ENCODE results near the gene LYPD5. TPM values are rescaled to one million over a fixed set of nuclear protein-coding genes. Genes with fewer than 3 reads are reported as not detected.

LYPD5 gene
- total RNA-seq, 1 donor from 2014 or later: not detected

- ATAC-seq (peak; percentile 93), DNase-seq (ENCODE audit: low spot score) (peak; percentile 99)
These were observed 47.6 kb downstream of the LYPD5 start, which contains the start of gene SMG9 for GRCh38 chr19:43754503-43755255. TSS of gene SMG9 (minus strand) at chr19:43754962. CDS start at chr19:43750741, 4,221 bp downstream.

GRCh38 chr19:43754253-43754502 is 48.1 kb downstream of the LYPD5 start:
- no peak for DNase-seq (ENCODE audit: low spot score)
- no peak for ATAC-seq

GRCh38 chr19:43752287-43752875 is 49.9 kb downstream of the LYPD5 start:
- no peak for ATAC-seq

GRCh38 chr19:43751466-43752220 is 50.6 kb downstream of the LYPD5 start:
- no peak for ATAC-seq

More at GRCh38 chr19:43752287-43752875, 49.9 kb downstream of the LYPD5 start:
- no peak for DNase-seq (ENCODE audit: low spot score)

GRCh38 chr19:43749898-43750297 is 52.3 kb downstream of the LYPD5 start:
- ATAC-seq (no peak), DNase-seq (ENCODE audit: low spot score) (no peak)

More at GRCh38 chr19:43751466-43752220, 50.6 kb downstream of the LYPD5 start:
- no peak for DNase-seq (ENCODE audit: low spot score)

- no peak for ATAC-seq
- DNase-seq (ENCODE audit: low spot score): no peak
These were observed 53.1 kb downstream of the LYPD5 start for GRCh38 chr19:43749152-43749551.

GRCh38 chr19:43748685-43749084 is 53.6 kb downstream of the LYPD5 start:
- no peak for ATAC-seq
- no peak for DNase-seq (ENCODE audit: low spot score)

GRCh38 chr19:43748205-43748594 is 54.0 kb downstream of the LYPD5 start:
- ATAC-seq (no peak), DNase-seq (ENCODE audit: low spot score) (no peak)

GRCh38 chr19:43747557-43748204 is 54.6 kb downstream of the LYPD5 start:
- no peak for ATAC-seq

More at GRCh38 chr19:43747557-43748204, 54.6 kb downstream of the LYPD5 start:
- no peak for DNase-seq (ENCODE audit: low spot score)

Other genes starting within 250 kb of the LYPD5 start
- 8.8 TPM for gene XRCC1, start 226.9 kb downstream of the LYPD5 start, total RNA-seq
- gene PINLYP, start 226.6 kb downstream of the LYPD5 start, total RNA-seq: 0.88 TPM
- 17.1 TPM for gene IRGQ, start 206.3 kb downstream of the LYPD5 start, total RNA-seq
- gene ZNF576, start 205.9 kb downstream of the LYPD5 start, total RNA-seq: 7.7 TPM
- gene SRRM5, start 190.4 kb downstream of the LYPD5 start, total RNA-seq: 0.35 TPM
- gene ZNF428, start 182.8 kb downstream of the LYPD5 start, total RNA-seq: 15.7 TPM
- gene CADM4, start 162.6 kb downstream of the LYPD5 start, total RNA-seq: 5.1 TPM
- 3.4 TPM for gene PLAUR, start 132.3 kb downstream of the LYPD5 start, total RNA-seq
- gene IRGC, start 86.4 kb downstream of the LYPD5 start, total RNA-seq: not detected
- 13.2 TPM for gene SMG9, start 47.5 kb downstream of the LYPD5 start, total RNA-seq
- gene KCNN4, start 21.5 kb downstream of the LYPD5 start, total RNA-seq: 0.43 TPM
- gene ZNF283, start 24.9 kb upstream of the LYPD5 start, total RNA-seq: 2.6 TPM
- 0.40 TPM for gene ZNF404, start 81.5 kb upstream of the LYPD5 start, total RNA-seq
- gene ZNF45, start 132.8 kb upstream of the LYPD5 start, total RNA-seq: 3.3 TPM
- 2.9 TPM for gene ZNF221, start 148.8 kb upstream of the LYPD5 start, total RNA-seq
- gene ZNF155, start 181.7 kb upstream of the LYPD5 start, total RNA-seq: 2.7 TPM
- gene ZNF230, start 200.5 kb upstream of the LYPD5 start, total RNA-seq: 1.7 TPM
- gene ZNF222, start 222.9 kb upstream of the LYPD5 start, total RNA-seq: 0.96 TPM
- gene ZNF223, start 249.6 kb upstream of the LYPD5 start, total RNA-seq: 1.2 TPM